B cell (primary cell): ENCODE results near the gene DDB1.

Experiments
- EZH2 ChIP-seq: IDR thresholded peaks from 2 replicates; pipeline ENCODE4 v1.6.1; 2012; ENCODE audit warnings: borderline replicate concordance, low read depth, mild to moderate bottlenecking, moderate library complexity, low read length; ENCODE audit not compliant: insufficient read depth, poor library complexity, severe bottlenecking
- TF ChIP-seq, protein P1 (sequence below): fragments of 200-600 bp; IDR thresholded peaks from one replicate; pipeline ENCODE4 v1.8.0; 2022; ENCODE audit warnings: antibody characterized with exemption, mild to moderate bottlenecking

GRCh38 chr11:61343792-61344745 is 11.2 kb upstream of the DDB1 start:
- TF ChIP-seq, protein P1, sequence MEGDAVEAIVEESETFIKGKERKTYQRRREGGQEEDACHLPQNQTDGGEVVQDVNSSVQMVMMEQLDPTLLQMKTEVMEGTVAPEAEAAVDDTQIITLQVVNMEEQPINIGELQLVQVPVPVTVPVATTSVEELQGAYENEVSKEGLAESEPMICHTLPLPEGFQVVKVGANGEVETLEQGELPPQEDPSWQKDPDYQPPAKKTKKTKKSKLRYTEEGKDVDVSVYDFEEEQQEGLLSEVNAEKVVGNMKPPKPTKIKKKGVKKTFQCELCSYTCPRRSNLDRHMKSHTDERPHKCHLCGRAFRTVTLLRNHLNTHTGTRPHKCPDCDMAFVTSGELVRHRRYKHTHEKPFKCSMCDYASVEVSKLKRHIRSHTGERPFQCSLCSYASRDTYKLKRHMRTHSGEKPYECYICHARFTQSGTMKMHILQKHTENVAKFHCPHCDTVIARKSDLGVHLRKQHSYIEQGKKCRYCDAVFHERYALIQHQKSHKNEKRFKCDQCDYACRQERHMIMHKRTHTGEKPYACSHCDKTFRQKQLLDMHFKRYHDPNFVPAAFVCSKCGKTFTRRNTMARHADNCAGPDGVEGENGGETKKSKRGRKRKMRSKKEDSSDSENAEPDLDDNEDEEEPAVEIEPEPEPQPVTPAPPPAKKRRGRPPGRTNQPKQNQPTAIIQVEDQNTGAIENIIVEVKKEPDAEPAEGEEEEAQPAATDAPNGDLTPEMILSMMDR: no peak
- TF ChIP-seq EZH2: no peak
